Measurements from ENCODE around the gene MYB.

MYB gene

GRCh38 chr6:135189344-135189743 lies 8.2 kb downstream of the MYB start:
- no peak for DNase-seq

- DNase-seq, result peak; percentile 11 to 63
These were observed 10.6 kb downstream of the MYB start for GRCh38 chr6:135191508-135192255.

GRCh38 chr6:135192256-135193174 lies 11.4 kb downstream of the MYB start:
- DNase-seq, result no peak

- DNase-seq, result no peak
These were observed 12.1 kb downstream of the MYB start for GRCh38 chr6:135193221-135193620.

DNA sequence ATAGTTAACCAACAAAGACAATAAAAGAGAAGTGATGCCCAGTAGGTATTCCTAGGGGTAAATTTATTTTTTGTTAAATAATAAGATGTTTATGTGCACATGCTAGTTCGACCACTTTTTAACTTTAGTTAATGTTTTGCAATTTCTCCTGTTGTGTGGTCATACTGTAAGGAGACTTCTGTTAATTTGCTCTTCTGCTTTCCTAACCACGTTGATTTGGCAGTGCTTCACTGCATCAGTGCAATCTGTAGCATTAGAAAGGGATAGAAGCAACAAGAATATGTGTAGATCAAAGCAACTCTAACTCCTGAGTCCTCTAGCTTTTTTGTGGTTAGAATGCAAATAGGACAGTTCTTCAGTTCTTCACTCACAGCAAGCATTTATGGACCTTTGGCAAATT lies 13.9 kb downstream of the MYB start:
- DNase-seq, result peak; percentile 59 to 81

GRCh38 chr6:135195522-135195921 lies 14.4 kb downstream of the MYB start:
- peak; percentile 13 to 44 for DNase-seq

- no peak for DNase-seq
These were observed 15.8 kb downstream of the MYB start for GRCh38 chr6:135196739-135197510.

DNA sequence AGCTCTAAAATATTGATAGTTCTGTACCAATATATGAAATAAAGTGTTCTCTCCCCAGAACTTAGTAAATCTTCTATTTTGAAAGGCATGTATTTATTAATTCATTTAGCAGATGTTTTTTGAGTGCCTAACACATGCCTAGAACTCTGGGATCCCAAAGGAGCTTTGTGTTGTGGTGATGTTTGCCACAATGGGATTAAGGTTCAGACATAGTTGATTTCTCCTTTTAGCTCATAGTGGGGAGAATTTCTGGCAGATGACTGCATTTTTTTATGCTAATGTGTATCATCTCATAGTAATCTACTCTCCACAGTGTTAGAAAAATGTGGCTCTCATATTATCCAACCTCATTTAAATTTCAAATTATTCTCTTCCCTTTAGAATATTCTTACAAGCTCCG lies 21.7 kb downstream of the MYB start:
- no peak for DNase-seq

- peak; percentile 43 to 62 for DNase-seq
These were observed 23.8 kb downstream of the MYB start for GRCh38 chr6:135204951-135205350.

DNA sequence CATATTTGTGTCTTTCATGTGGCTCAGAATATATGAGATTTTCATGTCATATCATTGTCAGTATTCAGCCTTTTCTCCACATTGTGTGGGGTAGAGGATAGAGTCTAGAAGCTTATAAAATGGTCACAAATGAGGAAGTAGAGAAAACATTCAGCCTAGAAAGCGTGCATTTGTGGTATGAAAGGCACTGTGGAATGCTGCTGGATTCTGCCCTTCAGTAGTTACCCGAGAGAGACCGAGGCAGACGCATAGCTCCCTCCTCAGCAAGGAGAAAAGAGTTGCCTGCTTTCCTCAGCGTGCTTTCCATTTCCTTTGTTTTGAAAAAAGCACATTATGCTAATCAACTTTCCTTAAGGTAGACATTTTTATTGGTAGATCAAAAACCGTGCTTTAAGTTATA lies 28.7 kb downstream of the MYB start:
- peak; percentile 69 to 72 for DNase-seq

DNA sequence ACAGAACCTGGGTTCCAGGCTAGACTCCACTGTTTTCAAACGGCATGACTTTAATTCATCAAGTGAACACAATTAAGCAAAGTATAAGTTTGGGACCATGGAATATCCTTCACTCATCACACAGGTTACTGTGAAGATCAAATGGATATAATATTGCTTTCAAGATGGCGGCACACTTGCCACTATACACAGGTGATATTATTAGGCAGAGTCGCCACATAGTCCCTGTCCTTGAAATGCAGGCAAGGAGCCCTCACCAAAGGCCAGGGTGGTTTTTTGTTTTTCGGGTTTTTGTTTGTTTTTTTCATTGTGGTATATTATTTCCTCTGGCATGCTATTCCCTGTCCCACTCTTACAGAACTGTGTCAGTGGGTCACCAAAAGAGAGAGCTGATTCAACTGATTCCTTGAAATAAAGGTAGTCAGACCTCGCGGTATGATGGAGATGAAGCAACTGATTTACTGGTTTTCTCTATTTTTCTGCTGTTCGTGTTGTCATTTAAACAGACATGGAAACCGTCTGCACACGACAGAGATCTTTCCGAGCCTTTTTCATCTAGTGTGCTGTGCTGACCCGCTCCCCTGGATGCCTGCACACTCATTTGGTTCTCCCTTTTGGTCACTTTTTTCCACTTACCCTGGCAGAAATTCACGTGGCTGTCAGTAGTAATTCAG lies 29.7 kb downstream of the MYB start:
- no peak for DNase-seq

GRCh38 chr6:135211306-135211702 lies 30.2 kb downstream of the MYB start:
- no peak for DNase-seq

DNA sequence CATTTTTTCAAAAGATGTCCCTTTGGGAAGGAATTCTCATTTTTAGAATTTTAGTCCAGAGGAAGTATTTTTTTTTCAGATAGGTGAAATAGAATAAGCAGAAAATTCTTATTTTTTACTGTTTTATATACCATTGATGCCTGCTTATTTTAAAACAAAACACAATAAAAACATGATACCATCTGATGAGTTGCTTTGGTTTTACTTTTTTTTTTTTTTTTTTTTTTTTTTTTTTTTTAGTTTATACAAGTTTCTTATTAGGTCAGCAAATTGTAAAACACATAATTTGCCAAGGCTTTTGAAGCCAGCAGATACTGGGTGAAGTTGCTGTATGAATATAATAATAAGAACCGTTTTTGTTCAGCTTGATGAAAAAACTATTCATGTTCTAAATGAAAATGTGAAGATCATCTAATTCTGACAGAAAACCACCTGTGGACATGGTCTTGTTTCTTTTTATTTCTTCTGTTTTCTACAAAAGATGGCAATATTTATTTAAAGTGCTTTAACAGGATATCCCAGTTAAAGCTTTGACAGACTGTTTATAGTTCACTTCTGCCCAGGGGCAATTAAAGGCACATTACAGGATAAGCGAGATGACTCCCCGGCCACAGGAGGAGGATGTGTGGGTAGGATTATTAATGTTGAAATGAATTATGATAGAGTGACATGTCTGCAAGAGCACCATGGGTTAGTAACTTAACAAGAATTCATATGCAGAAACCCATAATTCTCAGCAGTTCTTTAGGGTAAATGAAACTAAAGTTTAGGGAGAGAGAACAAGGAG lies 31.1 kb downstream of the MYB start:
- DNase-seq, result peak in 1 of 2 donors; percentile 24

- DNase-seq, result no peak
These were observed 31.8 kb downstream of the MYB start for GRCh38 chr6:135212935-135213334.

DNA sequence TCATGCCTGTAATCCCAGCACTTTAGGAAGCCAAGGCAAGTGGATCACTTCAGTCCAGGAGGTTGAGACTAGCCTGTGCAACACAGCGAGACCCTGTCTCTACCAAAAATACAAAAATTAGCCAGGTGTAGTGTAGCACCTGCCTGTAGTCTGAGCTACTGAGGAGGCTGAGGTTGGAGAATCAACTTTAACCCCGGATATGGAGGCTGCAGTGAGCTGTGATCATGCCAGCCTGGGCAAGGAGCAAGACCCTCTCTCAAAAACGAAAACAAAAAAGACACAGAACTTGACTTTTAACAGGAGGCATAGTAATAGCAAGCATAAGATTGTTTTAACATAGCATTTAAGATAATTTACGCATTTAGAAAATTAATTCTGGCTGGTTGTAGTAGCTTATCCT lies 32.5 kb downstream of the MYB start:
- DNase-seq, result no peak

GRCh38 chr6:135215160-135215559 lies 34.1 kb downstream of the MYB start:
- DNase-seq, result no peak

DNA sequence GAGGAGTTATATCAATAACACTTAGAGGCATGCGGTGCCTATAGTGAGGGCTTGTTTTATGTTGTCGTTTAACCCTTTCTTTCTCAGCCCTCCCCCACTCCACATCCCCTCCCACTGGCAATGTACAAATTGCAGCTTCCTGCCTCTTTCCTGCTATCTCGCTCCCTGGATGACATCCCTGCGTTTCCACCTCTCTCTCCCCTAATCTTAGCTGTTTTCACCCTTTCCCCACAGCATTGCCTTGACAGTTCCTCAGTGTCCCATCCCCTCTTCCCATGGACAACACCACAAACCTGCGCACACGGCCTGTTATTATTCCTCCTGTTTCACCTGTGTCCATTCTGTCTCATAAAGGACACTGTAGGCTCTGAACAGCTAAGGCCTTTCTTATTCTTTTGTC lies 34.5 kb downstream of the MYB start:
- no peak for DNase-seq

- no peak for DNase-seq
These were observed 36.6 kb downstream of the MYB start for GRCh38 chr6:135217663-135218062.

DNA sequence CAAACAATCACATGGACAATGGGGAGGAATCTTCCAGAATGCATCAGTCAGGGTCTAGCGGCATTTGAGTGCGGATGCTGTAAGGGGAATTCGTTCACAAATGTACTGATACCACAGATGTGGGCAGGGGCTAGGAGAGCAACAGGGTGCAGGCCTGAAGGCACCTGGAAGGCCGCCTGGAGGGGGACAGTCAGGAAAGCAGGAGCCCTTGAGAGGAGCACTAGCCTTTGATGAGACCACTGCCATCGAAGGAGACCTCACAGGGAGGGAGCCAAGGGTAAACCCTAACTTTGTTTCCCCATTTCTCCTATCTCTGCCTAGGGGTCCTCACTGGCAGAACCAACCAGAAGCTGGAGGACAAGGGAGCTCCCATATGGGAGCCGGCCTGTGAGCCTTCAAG lies 38.2 kb downstream of the MYB start:
- no peak for DNase-seq

DNA sequence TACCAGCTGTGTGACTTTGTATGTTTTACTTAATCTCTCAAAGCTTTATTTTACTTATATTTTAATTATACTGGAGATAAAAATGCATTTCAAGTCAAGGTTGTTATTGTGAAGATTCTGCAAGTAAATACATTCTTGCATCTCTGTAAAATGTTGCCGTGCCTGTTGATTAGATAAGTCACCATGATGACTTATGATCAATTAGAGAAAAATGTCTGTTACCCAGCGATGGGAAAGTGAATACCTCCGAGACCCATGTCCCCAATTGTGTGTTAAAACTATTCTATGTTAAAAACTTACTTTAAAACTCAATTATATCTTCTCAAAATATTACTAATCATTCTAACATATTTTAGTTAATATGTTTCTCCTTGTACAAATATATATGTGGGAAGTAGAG lies 39.9 kb downstream of the MYB start:
- DNase-seq, result no peak

DNA sequence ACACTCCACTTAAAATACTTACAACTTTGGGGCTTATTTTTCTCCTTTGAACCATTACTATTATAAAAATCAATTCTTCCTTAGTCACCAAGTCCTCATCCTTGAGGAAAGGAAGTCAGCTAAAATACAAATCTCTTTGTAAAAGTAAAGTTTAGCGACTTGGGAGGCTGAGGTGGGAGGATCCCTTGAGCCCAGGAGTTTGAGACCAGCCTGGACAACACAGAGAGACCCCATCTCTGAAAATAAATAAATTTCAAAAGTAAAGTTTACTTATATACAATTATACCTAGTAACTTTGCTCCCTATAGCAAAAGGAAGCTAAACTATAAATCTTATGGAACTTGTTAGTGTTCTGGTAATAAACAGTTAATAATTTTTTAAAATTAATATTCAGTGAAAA lies 40.4 kb downstream of the MYB start:
- DNase-seq, result no peak

DNA sequence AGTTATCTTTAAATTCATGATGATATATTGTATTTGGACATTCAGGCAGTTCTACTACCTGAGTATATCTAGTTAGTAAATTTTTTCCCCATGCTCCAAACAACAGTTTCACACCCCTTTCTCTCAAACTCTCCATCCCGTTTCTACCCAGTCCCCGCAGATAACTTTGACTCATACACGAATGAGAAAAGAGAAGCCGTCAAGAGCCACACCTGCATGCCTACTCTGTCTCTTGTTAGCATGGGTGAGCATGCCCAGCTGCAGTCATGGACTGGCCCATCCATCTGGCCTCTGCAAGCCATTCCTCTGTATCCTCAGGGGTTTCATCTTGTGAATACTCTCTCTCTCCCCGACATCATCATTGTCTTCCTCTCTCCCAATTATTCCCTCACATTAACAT lies 41.5 kb downstream of the MYB start:
- no peak for DNase-seq
